HepG2 (cell line): ENCODE data around the gene ARHGDIA. TPM values are rescaled to one million over a fixed set of nuclear protein-coding genes. Genes with fewer than 3 reads are reported as not detected.

ENCODE experiments used
- AHDC1 ChIP-seq: sonication (generic); formaldehyde crosslinking; IDR thresholded peaks from 2 replicates; pipeline ENCODE4 v1.5.1; 2020; ENCODE audit warnings: mild to moderate bottlenecking, missing genetic modification reagents, borderline replicate concordance
- AHR ChIP-seq: IDR thresholded peaks from 2 replicates; pipeline ENCODE4 v1.6.1; 2018; ENCODE audit warnings: missing genetic modification reagents, missing compliant biosample characterization
- ATAD3A ChIP-seq: sonication (generic); formaldehyde crosslinking; IDR thresholded peaks from 2 replicates; pipeline ENCODE4 v1.4.0; 2020; ENCODE audit warnings: missing genetic modification reagents
- CTCF ChIP-seq: sonication (generic); formaldehyde crosslinking; IDR thresholded peaks from 2 replicates; pipeline ENCODE4 v1.5.0; 2020; ENCODE audit warnings: mild to moderate bottlenecking, missing genetic modification reagents, moderate library complexity
- PCBP1 ChIP-seq: fragments of 200-400 bp; formaldehyde crosslinking; IDR thresholded peaks from 2 replicates; pipeline ENCODE4 v1.6.1; 2017; ENCODE audit warnings: mild to moderate bottlenecking, low read depth, low read length, borderline replicate concordance
- REST ChIP-seq, 2 experiments: IDR thresholded peaks; 2 replicates each; pipeline ENCODE4 v1.6.1; 2011 to 2012; ENCODE audit warnings: low read length in 2 of 2, borderline replicate concordance in 1 of 2, low read depth in 1 of 2, mild to moderate bottlenecking in 1 of 2, moderate library complexity in 1 of 2
- TCF7 ChIP-seq: sonication (generic); IDR thresholded peaks from 2 replicates; pipeline ENCODE4 v1.6.1; 2016; ENCODE audit warnings: antibody characterized with exemption, low read depth
- THYN1 ChIP-seq: sonication (generic); formaldehyde crosslinking; IDR thresholded peaks from 2 replicates; pipeline ENCODE4 v1.8.1; 2023; ENCODE audit warnings: low read depth, mild to moderate bottlenecking, moderate library complexity, missing genetic modification reagents, borderline replicate concordance
- TIGD3 ChIP-seq: sonication (generic); formaldehyde crosslinking; IDR thresholded peaks from 2 replicates; pipeline ENCODE4 v1.5.1; 2020; ENCODE audit warnings: mild to moderate bottlenecking, missing genetic modification reagents, borderline replicate concordance
- ZBTB25 ChIP-seq: IDR thresholded peaks from 2 replicates; pipeline ENCODE4 v1.6.1; 2018; ENCODE audit warnings: missing genetic modification reagents
- ZNF414 ChIP-seq: sonication (generic); formaldehyde crosslinking; IDR thresholded peaks from 2 replicates; pipeline ENCODE4 v1.5.0; 2020; ENCODE audit warnings: missing genetic modification reagents
- ZNF441 ChIP-seq: sonication (generic); formaldehyde crosslinking; IDR thresholded peaks from 2 replicates; pipeline ENCODE4 v1.7.0; 2021; ENCODE audit warnings: missing genetic modification reagents, borderline replicate concordance
- ZNF572 ChIP-seq: sonication (generic); formaldehyde crosslinking; IDR thresholded peaks from 2 replicates; pipeline ENCODE4 v1.5.1; 2020; ENCODE audit warnings: mild to moderate bottlenecking, missing genetic modification reagents
- polyA plus RNA-seq, 8 experiments: library from polyadenylated mRNA; depleted of rRNA in 3 of 8; stranded (reverse) in 7 of 8; unstranded in 1 of 8; fragments of >200 nt; fragmentation: Illumina TruSeq in 4 of 8; extraction: Trizol in 4 of 8; gene quantifications; 2 replicates each; pipeline versions ENCODE4 v1.2.1 to v1.2.3, GENCODE V29; 2011 to 2016; ENCODE audit warnings: low read depth in 4 of 8, missing spikeins in 1 of 8, mixed read lengths in 1 of 8; ENCODE audit not compliant: insufficient read depth in 1 of 8
- total RNA-seq, 5 experiments: library from RNA; depleted of rRNA; stranded (reverse); fragments of >200 nt; fragmentation: Illumina TruSeq; extraction: Trizol; gene quantifications; 2 replicates each; pipeline ENCODE4 v1.2.3, GENCODE V29; 2016; ENCODE audit warnings: low read depth in 1 of 5

The ARHGDIA gene
- total and polyA plus RNA-seq, 2 of the 13 experiments (the other 11 are each of a cell fraction or from before 2014, with no cell fraction given), result 40.0 to 64.0 TPM

GRCh38 chr17:81867991-81868673 is 3.0 kb downstream of the ARHGDIA start (continued):
- TF ChIP-seq CTCF (CRISPR knock-in tag) (0 out of 2 replicates have a peak, but pooled peaks have one; percentile 1), ZBTB25 (CRISPR knock-in tag) (no peak), ZNF414 (peak; percentile 48; the same call in 1 of the 2 replicates), TIGD3 (CRISPR knock-in tag) (no peak), REST (IDR thresholded peaks at IDR 0.05; ENCODE audit: borderline replicate concordance in 1 of 2, low read depth in 1 of 2, low read length in 2 of 2) (no peak), ATAD3A (no peak), THYN1 (CRISPR knock-in tag) (peak; percentile 15; the same call in 1 of the 2 replicates), TCF7 (no peak), AHR (CRISPR knock-in tag) (no peak), ZNF572 (CRISPR knock-in tag) (no peak), PCBP1 (peak; percentile 13; the same call in 1 of the 2 replicates), ZNF441 (CRISPR knock-in tag) (no peak), AHDC1 (CRISPR knock-in tag) (no peak; the same call in 1 of the 2 replicates)
